Measurements from ENCODE around the gene HEBP1. TPM values are rescaled to one million over a fixed set of nuclear protein-coding genes. Genes with fewer than 3 reads are reported as not detected.
A peak's percentile ranks its signal among the peaks of the same experiment; 100 is the strongest.

HEBP1 gene
- polyA plus RNA-seq, 1 donor (not counting 4 experiments of a cell fraction or from before 2014, with no cell fraction given): 24.8 TPM

GRCh38 chr12:12929696-12930095 lies 70.4 kb downstream of the HEBP1 start:
- H3K9ac ChIP-seq (ENCODE audit: control insufficient read depth, extremely low read depth, insufficient read depth, low read length): no peak overlapping the region

DNA sequence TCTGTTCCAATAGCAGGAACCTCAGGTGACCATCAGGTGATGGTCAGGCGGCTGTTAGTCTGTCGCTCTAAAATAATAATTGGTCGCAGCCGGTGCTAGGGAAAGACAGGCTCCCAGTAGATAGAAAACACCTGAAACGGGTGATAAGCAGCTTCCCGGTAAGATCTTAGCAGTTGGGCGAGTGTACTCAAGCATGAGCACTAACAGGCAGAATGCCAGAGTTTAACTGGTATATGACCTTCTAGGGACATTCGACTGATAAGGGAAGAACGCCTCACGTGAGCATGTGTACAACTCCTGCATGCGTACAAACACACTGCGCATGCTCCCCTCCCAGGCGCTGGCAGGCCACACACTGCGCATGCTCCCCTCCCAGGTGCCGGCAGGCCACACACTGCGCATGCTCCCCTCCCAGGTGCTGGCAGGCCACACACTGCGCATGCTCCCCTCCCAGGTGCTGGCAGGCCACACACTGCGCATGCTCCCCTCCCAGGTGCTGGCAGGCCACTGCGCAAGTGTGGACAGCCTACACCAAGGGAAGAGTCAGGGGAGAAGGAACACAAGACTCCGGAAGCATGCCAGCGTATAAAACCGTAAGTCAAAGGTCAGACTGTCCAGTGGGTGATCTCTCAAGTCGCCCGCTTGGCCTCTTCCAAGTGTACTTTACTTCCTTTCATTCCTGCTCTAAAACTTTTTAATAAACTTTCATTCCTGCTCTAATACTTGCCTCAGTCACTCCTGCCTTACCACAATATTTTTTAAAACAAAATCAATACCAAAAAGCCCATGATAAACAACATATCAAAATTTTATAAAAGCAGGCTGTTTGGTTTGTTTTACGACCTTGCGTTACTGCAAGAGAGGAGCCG lies 72.6 kb downstream of the HEBP1 start:
- Histone ChIP-seq H3K27me3 (ENCODE audit: control insufficient read depth, extremely low read depth, insufficient read depth, low read length) (no peaks in the 10 kb centered on the region), H3K9me3 (ENCODE audit: control insufficient read depth, low read depth, low read length) (no peaks in the 10 kb centered on the region), H3K4me3 (ENCODE audit: control insufficient read depth in 2 of 3, extremely low read depth in 1 of 3, insufficient read depth in 2 of 3, low read depth in 1 of 3, low read length in 3 of 3) (peak overlapping the region; percentile 29 to 48 (median 48)), H3K4me1 (ENCODE audit: control insufficient read depth, extremely low read depth, insufficient read depth, low read length) (peaks cover 8% of the 10 kb centered on the region), H3K9ac (ENCODE audit: control insufficient read depth, extremely low read depth, insufficient read depth, low read length) (peak overlapping the region; percentile 52), H3K9me1 (ENCODE audit: control insufficient read depth, extremely low read depth, insufficient read depth, low read length) (no peaks in the 10 kb centered on the region), H3K79me2 (ENCODE audit: control insufficient read depth, insufficient read depth, low read length) (peaks cover 2% of the 10 kb centered on the region), H4K20me1 (ENCODE audit: control insufficient read depth, extremely low read depth, insufficient read depth, low read length) (no peaks in the 10 kb centered on the region), H3K36me3 (ENCODE audit: control insufficient read depth in 2 of 2, extremely low read depth in 1 of 2, insufficient read depth in 2 of 2, low read length in 2 of 2) (peaks cover 0 to 2% of the 10 kb centered on the region in 2 experiments), H3K4me2 (ENCODE audit: control insufficient read depth, extremely low read depth, insufficient read depth, low read depth, low read length) (peak overlapping the region; percentile 11), H2AFZ (ENCODE audit: control insufficient read depth, low read length) (peak overlapping the region; percentile 11), H3K27ac (ENCODE audit: control insufficient read depth, insufficient read depth, low read length) (peak overlapping the region; percentile 37)
- FAIRE-seq: no peak
- dilution Hi-C loops (cut with MboI; ENCODE audit: extremely low pct_ligation_motif_present, low sequenced_read_pairs): no loop called here
- DNase-seq (ENCODE audit: low read depth, low spot score): peak; percentile 56
- no peak for TF ChIP-seq EZH2 (IDR thresholded peaks at IDR 0.05; ENCODE audit: low read length)
- TF ChIP-seq, protein P1, sequence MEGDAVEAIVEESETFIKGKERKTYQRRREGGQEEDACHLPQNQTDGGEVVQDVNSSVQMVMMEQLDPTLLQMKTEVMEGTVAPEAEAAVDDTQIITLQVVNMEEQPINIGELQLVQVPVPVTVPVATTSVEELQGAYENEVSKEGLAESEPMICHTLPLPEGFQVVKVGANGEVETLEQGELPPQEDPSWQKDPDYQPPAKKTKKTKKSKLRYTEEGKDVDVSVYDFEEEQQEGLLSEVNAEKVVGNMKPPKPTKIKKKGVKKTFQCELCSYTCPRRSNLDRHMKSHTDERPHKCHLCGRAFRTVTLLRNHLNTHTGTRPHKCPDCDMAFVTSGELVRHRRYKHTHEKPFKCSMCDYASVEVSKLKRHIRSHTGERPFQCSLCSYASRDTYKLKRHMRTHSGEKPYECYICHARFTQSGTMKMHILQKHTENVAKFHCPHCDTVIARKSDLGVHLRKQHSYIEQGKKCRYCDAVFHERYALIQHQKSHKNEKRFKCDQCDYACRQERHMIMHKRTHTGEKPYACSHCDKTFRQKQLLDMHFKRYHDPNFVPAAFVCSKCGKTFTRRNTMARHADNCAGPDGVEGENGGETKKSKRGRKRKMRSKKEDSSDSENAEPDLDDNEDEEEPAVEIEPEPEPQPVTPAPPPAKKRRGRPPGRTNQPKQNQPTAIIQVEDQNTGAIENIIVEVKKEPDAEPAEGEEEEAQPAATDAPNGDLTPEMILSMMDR (optimal IDR thresholded peaks at IDR 0.05 in 1 of 3, IDR thresholded peaks at IDR 0.05 in 1 of 3, conservative IDR thresholded peaks at IDR 0.05 in 1 of 3; ENCODE audit: extremely low read depth in 1 of 3, insufficient read depth in 2 of 3, low read length in 3 of 3): no peak

More at GRCh38 chr12:12929696-12930095, 70.4 kb downstream of the HEBP1 start:
- Histone ChIP-seq H3K27ac (ENCODE audit: control insufficient read depth, insufficient read depth, low read length) (no peak overlapping the region), H4K20me1 (ENCODE audit: control insufficient read depth, extremely low read depth, insufficient read depth, low read length) (no peaks in the 10 kb centered on the region), H3K4me2 (ENCODE audit: control insufficient read depth, extremely low read depth, insufficient read depth, low read depth, low read length) (no peak overlapping the region), H2AFZ (ENCODE audit: control insufficient read depth, low read length) (no peak overlapping the region), H3K9me1 (ENCODE audit: control insufficient read depth, extremely low read depth, insufficient read depth, low read length) (no peaks in the 10 kb centered on the region), H3K36me3 (ENCODE audit: control insufficient read depth in 2 of 2, extremely low read depth in 1 of 2, insufficient read depth in 2 of 2, low read length in 2 of 2) (peaks cover 0 to 2% of the 10 kb centered on the region in 2 experiments), H3K9me3 (ENCODE audit: control insufficient read depth, low read depth, low read length) (no peaks in the 10 kb centered on the region), H3K4me3 (ENCODE audit: control insufficient read depth in 2 of 3, extremely low read depth in 1 of 3, insufficient read depth in 2 of 3, low read depth in 1 of 3, low read length in 3 of 3) (no peak overlapping the region), H3K4me1 (ENCODE audit: control insufficient read depth, extremely low read depth, insufficient read depth, low read length) (peaks cover 8% of the 10 kb centered on the region), H3K79me2 (ENCODE audit: control insufficient read depth, insufficient read depth, low read length) (peaks cover 2% of the 10 kb centered on the region), H3K27me3 (ENCODE audit: control insufficient read depth, extremely low read depth, insufficient read depth, low read length) (no peaks in the 10 kb centered on the region)
- no peak for DNase-seq (ENCODE audit: low read depth, low spot score)
- dilution Hi-C loops (cut with MboI; ENCODE audit: extremely low pct_ligation_motif_present, low sequenced_read_pairs): no loop called here
- FAIRE-seq: no peak
- TF ChIP-seq EZH2 (IDR thresholded peaks at IDR 0.05; ENCODE audit: low read length): no peak
- TF ChIP-seq, protein P1 (optimal IDR thresholded peaks at IDR 0.05 in 1 of 3, IDR thresholded peaks at IDR 0.05 in 1 of 3, conservative IDR thresholded peaks at IDR 0.05 in 1 of 3; ENCODE audit: extremely low read depth in 1 of 3, insufficient read depth in 2 of 3, low read length in 3 of 3): no peak
